GM21423 (cell line): Measurements from ENCODE around the gene CHAF1B.

Experiments used
- ATAC-seq: cut with Tn5 transposase; IDR thresholded peaks from one replicate; pipeline ENCODE4 v1.9.1; 2021; ENCODE audit warnings: mild to moderate bottlenecking, moderate library complexity; ENCODE audit not compliant: unreplicated experiment

Gene CHAF1B

DNA sequence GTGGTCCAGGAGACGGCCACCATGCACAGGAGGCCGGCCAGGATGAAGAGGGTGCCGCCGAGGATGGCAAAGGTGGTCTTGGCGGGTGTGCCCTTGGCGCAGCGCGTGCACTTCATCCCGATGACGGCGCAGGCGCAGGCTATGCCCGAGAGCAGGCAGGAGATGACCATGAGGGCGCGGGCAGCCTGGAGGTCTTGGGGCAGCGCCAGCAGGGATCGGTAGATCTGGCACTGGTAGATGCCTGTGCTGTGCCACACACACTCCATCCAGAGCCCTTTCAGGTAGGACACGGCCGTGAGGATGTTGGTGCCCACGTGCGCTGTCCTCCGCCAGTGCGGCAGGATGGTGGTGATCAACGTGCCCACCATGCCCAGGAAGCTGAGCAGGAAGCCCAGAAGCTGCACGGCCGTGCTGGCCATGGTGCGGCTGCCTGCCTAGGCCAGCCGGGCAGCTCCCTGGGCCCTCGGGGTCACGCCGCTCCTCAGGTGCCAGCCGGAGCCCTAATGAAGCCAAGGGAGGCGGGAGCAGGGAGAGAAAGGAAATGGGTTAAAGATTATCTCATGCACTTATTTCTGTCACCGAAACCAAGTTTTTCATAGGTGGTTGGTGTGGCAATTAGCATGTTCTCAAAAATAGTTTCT, 76.2 kb downstream of the CHAF1B start:
- ATAC-seq, result no peak

DNA sequence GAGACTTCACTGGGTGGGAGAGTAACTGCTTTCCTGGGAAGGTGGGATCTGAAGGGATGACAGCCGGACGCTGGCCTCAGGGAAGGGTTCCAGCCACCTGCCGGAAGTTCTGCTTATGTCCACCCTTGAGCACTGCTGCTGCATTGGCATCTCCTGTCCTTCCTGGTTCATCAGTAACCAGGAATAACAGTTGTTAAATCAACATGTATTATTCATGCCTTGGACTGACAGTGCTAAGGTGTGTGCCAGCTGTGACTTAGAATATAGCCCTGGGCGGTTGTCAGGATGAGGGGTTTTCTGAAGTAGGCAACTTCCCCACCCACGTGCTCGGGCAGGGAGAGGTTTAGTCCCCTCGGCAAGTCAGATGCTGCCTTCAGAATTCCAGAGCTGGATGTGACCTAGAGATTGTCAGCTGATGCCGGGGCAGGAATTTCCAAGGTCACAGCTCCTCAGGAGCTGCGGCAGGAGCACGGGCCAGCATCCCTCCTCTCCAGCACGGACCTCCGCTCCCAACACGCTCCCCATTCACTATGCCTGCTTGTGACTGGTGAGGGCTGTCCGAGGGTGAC, 76.8 kb downstream of the CHAF1B start:
- ATAC-seq, result no peak

DNA sequence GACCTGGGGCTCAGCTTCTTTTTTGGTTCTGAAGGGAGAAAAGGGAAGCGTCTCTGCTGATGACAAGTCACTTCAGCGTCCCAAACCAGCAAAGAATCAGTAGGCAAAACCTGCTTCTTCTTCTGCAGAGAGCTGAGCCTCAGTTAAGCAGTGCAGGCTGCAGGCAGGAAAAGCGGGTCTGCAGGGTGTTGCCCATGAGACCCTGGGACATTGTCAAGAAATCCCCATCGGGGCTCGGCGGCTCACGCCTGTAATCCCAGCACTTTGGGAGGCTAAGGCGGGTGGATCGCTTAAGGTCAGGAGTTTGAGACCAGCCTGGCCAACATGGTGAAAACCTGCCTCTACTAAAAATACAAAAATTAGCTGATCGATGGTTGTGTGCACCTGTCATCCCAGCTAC, 78.0 kb downstream of the CHAF1B start:
- no peak for ATAC-seq

DNA sequence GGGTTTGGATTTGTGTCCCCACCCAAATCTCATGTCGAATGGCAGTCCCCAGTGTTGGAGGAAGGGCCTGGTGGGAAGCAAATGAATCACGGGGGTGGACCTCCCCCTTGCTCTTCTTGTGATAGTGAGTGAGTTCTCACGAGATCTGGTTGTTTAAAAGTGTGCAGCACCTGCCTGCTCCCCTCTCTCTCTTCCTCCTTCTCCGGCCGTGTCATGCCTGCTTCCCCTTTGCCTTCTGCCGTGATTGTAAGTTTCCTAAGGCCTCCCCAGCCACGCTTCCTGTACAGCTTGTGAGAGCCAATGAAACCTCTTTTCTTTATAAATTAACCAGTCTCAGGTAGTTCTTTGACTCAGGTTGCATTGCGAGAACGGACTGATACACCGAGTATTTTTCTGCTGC, 78.8 kb downstream of the CHAF1B start:
- ATAC-seq, result no peak

DNA sequence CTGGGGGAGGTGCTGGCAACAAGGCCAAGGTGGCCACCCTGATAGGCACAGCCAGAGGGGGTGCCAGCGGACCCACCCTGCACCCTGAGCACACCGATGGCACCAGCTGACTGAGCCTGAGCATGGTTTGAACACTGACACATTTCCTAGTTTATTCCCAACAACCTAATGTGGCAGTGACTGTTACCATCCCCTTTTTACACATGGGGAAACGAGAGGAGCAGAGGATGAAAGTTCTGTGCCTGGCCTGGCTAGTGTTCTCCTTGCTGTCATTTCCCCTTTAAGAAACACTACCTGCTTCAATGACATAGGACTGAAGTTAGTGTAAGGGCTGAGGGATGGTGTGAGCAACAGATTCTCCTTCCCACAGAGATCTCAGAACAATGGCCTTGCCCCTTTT, 79.4 kb downstream of the CHAF1B start:
- ATAC-seq, result no peak

DNA sequence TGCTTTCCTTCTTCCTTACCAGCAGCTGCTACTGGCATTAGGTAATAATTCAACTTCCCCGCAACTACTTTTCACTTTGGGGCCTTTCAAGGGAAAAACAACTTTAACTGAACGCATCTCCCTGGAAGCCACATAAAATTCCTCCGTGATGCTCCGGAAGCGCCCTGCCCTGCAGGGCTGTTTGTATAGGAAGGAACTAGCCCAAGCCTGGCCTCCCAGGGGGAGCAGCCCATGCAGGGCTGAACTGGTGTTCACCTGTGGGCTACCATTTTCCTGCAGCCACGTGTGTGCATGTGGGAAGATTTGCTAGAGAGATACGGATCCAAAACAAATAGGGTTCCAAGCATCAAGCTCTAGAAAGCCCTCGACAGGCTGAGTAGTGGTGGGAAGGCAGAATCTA, 80.3 kb downstream of the CHAF1B start:
- ATAC-seq, result no peak

DNA sequence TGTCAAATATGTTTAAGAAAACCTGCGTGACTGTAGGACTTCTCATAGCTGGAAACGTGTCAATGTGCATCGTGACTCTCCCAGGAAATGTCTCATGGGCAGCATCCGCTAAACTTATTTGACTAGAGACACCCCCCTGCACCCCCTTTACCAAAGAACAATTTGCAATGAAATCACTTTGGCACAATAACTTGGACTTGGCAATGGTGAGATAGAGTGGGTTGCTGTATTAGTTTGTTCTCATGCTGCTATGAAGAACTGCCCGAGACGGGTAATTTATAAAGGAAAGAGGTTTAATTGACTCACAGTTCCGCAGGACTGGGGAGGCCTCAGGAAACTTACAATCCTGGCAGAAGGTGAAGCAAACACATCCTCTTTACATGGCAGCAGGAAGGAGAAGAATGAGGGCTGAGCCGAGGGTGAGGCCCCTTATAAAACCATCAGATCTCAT, 80.9 kb downstream of the CHAF1B start:
- ATAC-seq, result no peak
